Endometrium (tissue), 2 donors: ENCODE measurements around the gene CREG1.
"Not testable (repeated sequence)": the region's sequence is repeated elsewhere in the genome, so short reads cannot be mapped to it uniquely, and the experiment has no call there.

ENCODE experiments used
- FAIRE-seq: peaks from 2 replicates; lab custom pipeline; 2012; peaks lifted over from hg19 to GRCh38; lab: Jason Lieb, UNC
- donor health status: control.
- donor health status: control.

The CREG1 gene

DNA sequence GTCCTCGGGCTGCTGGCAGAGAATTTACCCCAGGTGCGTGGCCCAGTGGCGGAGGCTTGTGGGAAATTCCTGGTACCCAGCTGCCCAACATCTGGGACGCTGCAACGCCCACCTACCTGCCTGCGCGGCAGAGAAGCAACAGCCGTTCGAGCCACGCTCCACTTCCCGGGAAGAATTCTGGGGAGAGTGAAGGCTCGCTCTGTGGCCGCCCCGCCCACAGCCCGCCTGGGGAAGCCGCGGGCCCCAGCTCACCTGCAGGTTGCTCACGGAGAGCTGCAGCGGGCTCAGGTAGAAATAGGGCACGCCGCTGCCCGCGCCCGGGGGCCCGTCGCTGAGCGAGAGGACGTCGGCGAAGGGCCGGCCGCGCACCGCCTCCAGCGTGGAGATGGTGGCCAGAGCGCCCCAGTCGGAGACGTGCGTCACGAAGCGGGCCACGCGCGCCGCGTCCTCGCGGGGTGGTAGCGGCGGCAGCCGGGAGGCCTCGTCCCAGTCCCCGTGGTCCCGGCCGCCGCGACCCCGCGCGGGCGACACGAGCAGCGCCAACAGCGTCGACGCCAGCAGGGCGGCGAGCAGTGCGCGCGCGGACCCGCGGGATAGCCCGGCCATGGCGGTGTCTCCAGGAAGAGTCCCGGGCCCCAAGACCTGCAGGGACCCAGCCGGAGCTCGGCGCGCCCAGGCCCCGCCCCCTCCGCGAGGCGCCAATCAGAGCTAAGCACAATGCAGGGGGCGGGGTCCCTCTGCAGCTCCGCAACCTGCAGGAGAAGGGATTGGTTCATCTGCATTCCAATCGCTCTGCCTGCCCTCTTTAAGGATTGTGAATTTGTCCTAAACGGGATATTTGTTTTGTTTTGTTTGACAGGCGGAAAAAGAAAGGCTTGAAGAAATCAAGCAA, at the start of gene CREG1:
Gene CREG1, minus strand, starts transcription at position 627 of the 892 bp plus-strand sequence.
- peak; percentile 59 for FAIRE-seq

DNA sequence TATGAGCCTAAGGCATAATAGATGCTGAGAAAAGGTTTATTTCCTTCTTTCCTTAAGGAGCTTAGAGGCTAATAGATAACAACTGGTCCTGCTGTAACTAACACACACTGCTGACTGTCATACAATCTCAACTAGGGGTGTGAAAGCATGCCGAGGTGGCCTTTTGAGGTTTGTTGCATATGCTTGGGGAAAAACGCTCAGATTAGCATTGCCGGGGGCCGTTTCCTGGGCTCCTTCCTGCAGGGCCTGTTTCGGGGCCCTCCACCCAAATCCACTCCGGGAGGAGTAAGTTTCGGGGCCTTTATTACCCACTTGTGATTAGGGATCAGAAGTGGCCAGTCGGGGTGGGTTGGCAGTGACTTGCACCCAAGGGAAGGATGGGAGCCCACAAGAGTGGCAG, 49.3 kb upstream of the CREG1 start:
- FAIRE-seq, result no peak

DNA sequence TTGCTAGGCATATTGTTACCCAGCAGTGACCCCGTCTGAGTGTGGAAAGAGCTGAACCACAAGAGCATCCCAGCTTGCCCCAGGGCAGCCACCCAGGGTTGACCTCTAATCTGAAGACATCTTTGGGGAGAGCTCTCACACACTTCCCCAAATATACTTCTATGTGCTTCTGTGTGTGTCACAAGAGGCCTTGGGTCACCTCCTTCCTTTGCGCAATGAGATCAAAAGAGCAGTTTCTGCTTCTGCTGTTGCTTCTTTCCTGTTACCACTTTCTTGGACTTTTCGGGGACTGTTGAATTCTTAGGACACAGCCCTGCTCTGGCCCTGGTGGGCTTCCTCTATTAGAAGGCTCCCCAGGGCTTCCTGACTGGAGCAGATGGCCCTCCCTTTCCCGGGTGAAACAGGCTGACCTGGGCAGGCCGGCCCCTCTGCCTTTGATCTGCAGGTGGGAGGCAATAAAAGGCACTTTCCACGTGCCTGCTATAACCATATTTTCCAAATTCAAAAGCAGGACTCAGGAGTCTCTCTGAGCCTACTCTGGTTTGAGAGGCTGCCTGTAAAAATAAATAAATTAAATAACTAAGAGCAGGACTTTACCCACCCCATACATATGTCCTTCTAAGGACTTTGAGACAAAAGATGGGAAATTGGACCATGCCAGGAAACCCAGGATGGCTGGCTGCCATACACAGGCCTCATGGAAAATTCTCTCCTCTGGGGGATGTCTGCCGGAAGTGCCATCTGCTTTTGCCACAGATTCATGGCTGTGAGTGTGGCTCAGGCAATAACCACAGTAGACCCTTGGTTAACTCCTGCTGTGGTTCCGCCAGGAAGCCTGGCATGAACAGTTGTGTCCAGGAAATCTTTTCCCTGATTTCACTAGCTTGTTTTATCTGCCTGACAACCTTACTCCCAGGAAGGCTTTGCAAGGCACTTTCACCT, 48.2 kb upstream of the CREG1 start:
- FAIRE-seq, result no peak

DNA sequence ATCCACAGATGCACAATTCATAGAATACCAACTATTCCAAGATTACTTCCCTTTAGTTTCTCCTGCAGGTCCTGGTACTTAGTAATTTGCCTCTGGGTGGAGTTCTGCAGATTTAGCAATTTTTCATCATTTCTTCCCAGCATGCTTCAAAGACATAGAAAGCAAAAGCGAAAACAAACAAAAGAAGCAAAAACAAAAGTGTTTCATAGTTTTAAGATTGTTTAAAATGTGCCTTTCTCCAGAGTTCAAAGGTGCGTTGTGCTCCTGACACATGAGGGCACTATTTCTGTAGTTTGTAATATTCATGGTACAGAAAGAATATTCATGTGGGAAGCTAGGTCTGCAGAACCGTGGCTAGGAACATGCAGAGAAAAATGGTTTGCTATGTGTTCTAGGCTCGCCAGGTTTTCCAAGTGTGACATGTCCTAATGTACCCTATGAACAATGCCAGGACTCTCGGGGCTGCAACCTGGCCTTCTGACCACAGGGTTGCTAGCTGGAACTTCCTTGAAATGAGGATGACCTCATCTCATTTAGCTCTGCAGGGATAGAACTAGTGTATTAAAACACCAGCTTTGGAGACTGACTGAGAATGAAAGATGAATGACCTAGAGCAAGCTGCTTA, 46.5 kb upstream of the CREG1 start:
- FAIRE-seq, result peak; percentile 73

DNA sequence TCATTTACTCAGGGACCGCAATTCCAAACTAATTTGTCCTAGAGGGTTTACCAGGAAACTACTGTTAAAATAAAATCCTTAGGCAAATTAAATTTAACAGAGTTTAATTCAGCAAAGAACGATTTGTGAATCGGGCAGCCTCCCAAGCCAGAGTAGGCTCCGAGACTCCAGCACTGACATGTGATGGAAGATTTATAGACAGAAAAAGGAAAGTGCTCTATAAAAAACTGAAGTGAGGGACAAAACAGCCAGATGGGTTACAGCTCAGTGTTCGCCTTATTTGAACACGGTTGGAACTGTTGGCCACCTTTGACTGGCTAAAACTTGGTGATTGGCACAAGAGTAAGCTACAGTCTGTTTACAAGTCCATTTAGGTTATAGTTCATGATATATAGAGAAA, 41.3 kb upstream of the CREG1 start:
- FAIRE-seq, result no peak

DNA sequence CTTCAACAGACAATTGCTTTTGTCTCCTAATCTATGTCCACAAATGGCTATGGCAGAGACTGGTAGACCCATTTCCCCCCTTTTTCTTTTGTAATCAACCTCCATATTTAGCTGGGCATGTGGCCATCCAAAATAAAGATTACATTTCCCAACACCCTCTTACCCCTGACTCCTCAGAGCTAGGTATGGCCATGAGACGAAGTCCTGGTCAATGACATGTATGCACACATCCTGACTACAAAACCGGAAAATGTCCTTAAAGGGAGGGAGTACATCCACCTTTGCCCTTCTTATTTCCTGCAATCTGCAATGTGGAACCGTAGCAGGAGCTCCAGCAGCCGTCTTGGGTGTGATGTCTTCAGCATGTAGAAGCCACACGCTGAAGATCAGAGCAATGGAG, 40.3 kb upstream of the CREG1 start:
- no peak for FAIRE-seq

DNA sequence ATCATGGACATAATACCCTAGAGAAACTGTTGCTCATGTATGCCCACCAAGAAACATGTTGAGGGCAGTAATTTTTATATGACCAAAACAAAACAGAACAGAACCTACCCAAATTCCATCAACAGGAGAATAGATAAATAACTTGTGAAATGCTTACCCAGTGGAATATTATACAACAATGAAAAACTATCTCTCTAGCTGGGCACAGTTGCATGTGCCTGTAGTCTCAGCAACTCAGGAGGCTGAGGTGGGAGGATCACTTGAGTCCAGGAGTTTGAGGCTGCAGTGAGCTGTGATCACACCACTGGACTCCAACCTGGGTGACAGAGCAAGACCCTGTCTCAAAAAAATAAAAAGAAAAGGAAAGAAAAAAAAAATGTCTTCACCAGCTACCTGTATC, 38.9 kb upstream of the CREG1 start:
- no peak for FAIRE-seq

DNA sequence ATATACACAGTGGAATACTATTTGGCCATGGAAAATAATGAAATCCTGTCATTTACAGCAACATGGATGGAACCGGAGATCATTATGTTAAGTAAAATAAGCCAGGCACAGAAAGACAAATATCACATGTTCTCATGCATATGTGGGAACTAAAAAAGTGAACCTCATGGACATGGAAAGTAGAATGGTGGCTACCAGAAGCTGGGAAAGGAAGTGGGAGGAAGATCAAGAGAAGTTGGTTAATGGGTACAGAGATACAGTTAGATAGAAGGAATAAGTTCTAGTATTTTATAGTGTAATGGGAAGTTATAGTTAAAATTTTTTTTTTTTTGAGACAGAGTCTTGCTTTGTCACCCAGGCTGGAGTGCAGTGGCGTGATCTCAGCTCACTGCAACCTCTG, 34.8 kb upstream of the CREG1 start:
- no peak for FAIRE-seq

DNA sequence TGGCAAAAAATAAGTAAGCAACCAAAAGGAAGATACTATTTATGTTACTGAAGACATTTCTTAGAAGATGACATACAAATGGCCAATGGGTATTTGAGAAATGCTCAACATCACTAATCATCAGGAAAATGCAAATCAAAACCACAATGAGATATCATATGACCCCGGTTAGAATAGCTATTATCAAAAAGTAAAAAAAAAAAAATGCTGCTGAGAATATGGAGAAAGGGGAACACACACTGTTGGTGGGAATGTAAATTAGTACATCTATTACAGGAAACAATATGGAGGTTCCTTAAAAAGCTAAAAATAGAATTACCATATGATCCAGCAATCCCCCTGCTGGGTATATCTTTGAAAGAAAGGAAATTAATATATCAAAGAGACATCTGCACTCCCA, 34.3 kb upstream of the CREG1 start:
- no peak for FAIRE-seq

DNA sequence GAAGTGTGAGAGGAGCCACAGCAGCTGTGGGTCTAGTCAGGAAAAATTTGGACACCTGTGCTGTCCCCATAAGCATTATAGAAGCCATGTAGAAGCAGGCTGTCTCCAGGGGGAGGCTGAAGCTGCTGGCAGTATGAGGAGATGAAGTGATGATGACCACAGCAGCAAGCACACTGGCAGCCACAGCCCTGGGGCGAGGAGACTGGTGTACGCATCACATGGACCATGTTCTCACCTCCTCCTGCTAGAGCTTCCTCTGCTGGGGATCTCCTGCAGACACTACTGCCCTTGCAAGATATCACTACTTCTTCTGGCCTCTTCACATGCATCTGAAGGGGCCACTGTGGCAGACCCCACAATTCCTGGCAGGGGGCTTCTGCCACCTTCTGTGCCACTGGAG, 33.8 kb upstream of the CREG1 start:
- no peak for FAIRE-seq

DNA sequence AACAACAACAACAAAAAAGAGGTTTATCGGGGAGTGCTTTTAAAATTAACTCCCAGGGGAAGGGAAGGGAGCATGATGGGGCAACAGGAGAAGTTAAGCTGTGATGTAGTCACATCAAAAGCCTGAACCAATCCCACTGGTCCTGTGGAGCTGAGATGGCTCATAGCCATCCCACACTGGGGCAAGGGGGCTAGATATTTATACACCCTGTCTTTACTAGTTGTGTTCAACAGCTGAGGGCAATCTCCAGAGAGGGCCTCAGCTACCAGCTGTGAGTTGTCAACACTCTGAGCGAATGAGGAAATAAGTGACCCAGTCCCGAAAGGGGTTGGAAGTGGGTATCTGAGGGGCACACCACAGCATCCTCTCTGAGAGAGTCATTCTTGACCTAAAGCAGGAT, 31.0 kb upstream of the CREG1 start:
- FAIRE-seq, result no peak

DNA sequence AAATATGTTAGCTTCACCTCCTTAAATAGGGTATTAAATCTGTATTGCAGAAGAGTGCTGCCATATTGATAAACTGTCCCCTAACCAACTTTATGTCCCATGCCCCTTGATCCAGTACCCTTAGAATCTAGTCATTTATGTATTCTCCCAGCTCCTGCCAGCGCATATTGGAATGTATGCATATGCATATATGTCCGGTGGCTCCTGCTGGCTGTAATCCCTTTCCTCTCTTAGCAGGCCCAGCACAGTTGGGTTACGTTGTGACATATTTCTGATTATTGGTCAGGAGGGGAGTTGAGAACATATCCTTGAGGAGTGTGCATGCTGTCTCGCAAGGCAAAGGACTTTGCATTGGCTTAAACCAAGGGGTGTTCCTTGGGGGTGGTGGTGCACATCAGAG, 29.2 kb upstream of the CREG1 start:
- no peak for FAIRE-seq

DNA sequence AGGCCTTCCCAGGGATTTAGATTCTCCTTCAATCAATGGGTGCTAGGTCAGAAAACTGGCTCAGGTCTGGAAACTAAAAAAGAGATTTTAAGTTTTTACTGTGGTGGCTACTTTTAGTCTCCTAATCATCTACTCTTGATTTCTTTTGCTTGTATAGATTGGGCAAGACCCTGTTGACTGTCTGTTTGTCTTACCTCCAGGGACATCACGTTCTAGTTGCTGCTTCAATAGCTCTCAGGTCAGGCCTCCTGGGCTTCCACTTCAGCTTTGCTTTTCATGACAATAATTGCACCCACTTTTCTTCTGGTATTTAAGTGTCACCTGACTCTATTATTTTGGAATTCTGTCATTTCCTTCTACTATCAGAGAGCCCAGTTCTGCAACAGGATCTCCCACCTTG, 28.5 kb upstream of the CREG1 start:
- no peak for FAIRE-seq

DNA sequence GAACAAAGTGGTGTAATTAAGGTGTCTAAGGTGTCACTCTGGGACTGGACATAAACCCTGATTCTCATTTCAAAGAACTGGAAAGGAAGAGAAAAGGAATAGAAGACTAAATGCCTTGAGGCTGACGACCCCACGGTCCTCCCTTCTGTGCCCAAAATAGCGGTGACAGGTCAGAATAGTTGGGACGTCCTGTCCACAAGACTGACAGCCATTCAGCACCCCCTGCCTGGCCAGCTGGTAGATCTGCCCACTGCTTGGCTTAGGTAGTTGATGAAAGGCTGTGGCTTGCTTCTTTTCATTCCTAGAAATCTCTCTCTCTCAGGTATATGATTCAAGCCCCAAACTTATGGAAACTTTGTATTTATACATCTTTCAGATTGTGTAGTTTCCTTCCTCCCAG, 26.4 kb upstream of the CREG1 start:
- no peak for FAIRE-seq

DNA sequence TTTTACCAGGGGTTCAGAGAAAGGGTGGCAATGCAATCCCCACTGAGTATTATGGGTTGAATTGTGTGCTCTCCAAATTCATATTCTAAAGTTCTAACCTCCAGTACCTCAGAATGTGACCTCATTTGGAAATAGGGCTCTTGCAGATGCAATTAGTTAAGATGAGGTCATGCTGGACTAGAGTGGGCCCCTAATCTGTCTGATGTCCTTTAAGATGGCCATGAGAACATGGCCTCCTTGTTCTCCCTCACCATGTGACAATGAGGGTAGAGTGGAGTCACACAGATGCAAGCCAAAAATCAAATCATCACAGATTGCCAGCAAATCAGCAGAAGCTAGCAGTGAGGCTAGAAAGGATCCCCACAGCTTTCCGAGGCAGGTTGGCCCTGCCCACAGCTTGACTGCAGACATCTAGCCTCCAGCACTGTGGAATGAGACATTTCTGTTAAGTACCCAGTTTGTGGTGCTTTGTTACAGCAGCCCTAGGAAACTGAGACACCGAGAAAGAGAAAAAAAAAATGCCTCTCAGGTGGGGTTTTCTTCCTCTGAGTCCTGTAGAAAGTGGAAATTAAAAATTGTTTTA, 25.5 kb upstream of the CREG1 start:
- FAIRE-seq, result no peak

DNA sequence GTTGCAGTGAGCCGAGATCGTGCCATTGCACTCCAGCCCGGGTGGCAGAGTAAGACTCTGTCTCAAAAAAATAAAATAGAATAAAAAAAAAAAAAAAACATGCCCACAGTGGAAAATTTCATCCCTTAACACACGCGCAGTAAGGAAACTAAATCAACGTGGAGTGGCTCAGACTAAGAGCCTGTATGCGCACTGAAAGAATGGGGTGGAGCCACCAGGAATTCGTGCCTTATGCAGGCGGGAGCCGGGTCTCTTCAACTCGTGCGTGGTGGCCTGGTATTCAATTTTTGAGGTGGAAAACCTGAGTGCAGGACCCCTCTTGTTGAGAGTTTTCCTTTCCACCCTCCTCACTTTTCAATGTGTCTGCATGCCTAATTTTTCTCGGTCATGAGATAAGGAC, 22.1 kb upstream of the CREG1 start:
- FAIRE-seq, result no peak

DNA sequence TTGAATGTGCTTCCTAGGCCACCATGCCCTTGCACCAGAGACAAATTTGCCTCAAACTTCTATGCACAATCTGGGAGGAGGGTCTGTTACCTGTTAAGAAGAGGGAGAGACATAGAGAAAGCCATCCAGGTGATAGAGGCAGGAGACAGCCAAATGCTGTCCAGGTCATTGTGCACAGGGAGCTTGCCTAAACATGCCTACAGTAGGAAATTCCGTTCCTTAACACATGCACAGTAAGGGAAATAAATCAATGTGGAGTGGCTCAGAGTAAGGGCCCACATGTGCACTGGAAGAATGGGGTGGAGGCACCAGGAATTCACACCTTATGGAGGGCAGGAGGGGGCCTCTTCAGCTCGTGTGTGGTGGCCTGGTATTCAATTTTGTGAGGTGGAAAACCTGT, 19.5 kb upstream of the CREG1 start:
- no peak for FAIRE-seq

DNA sequence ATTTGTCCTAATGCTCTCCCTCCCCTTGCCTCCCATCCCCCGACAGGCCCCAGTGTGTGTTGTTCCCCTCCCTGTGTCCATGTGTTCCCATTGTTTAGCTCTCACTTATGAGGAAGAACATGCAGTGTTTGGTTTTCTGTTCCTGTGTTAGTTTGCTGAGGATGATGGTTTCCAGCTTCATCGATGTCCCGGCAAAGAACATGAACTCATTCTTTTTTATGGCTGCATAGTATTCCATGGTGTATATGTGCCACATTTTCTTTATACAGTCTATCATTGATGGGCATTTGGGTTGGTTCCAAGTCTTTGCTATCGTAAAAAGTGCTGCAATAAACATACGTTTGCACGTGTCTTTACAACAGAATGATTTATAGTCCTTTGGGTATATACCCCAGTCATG, 17.1 kb upstream of the CREG1 start:
- not testable (repeated sequence) for FAIRE-seq

DNA sequence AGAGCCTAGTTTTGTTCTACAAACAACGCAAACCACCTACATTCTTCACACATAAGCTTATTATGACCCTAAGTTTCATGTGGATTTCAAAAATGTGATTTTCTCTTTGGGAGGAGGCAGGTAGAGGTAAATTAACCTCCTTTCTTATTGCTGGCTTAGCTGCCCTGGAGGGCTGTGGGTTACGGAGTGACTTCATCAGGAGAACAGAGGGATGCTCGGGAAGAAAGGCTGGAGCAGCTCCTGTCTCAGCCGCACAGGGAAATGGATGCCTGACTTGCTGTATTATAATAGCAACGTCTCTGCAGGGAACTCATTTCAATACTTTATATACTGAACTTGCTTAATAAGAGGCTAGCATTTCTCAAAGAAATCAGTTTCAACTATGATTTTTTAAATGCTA, 14.1 kb upstream of the CREG1 start:
- no peak for FAIRE-seq

DNA sequence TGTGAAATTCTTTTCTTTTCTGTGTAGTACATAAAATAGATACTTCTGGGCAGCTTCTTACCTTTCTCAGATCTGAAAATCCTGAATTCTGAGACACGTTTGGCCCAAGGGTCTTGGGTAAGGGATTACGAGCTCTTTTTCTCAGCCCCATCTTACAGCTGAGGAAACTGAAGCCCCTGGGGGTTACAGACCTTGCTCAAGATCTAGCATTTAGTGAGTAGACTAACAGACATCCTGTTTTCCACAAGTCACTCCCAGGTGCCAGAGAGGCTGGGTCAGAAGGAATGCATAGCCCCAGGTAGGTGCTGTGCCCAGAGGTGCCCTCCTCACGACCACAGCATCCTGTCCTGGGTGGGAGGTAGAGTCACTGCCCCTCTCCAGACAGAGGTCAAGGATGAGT, 13.2 kb upstream of the CREG1 start:
- FAIRE-seq, result no peak

DNA sequence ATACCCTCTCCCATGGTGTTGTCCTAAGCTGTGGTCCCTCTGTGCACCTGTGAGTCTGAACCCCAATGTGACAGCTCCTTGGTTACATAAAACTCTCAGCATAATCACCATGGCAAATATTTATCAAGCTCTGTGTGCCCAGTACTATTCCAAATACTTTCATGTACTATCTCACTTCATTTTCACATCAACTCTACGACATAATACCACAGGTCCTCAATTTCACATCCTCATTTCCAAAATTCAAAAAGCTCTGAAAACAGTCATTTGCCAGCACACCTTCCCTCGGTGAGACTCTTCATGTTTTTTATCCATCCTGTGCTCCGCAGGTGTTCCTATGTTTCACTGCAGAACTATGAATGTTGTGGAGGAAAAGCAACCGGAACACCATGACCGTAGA, 12.4 kb upstream of the CREG1 start:
- FAIRE-seq, result no peak

DNA sequence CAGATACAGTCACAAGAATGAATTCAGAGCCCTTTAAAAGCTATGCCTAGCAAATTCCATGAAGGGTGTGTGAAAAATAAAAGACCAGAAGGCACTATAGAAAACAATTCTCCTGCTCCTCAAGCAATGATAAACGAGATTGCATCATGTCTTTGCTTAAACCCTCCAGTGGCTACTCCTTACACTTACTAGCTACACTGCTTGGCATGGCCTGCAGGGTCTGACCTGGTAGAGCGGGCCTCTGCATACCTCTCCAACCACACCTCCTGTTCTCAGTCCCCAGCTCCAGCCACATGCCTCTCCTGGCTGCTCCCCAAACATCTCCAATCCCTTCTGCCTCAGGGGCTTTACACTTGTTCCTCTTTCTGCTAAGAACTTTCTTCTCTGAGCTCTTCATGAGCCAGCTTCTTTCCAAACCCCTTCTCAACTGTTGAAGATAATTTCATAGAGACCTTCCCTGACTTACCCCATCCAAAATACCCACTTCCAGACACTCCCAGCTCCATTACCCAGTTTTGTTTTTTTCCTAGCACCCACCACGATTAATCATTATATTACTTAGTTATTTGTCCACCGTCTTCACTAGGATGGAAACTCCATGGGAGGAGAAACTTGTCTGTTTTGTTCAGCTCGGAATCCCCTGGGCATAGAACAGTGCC, 11.2 kb upstream of the CREG1 start:
- FAIRE-seq, result no peak
